ENCODE results near the gene TRMT2B. TPM values are rescaled to one million over a fixed set of nuclear protein-coding genes. Genes with fewer than 3 reads are reported as not detected.

Gene TRMT2B
- polyA plus RNA-seq, 3 donors, result 10.5 to 13.3 (median 13.0) TPM

GRCh38 chrX:100976211-100976610 is 75.7 kb downstream of the TRMT2B start:
- DNase-seq, result no peak
- Mint-ChIP-seq H3K27ac (no peak overlapping the region), H3K4me1 (no peaks in the 10 kb centered on the region), H3K9me3 (peaks cover 0 to 6% (median 2%) of the 10 kb centered on the region in 7 donors), H3K4me3 (no peak overlapping the region), H3K36me3 (no peaks in the 10 kb centered on the region), H3K27me3 (ENCODE audit: low read depth in 3 of 3) (no peaks in the 10 kb centered on the region)
- H3K27ac ChIP-seq (ENCODE audit: low read depth in 1 of 2, low read length in 2 of 2), result no peak overlapping the region
- TF ChIP-seq CTCF (IDR thresholded peaks at IDR 0.05), result no peak
- H3K9me3 ChIP-seq (replicated peaks in 1 of 2; ENCODE audit: control insufficient read depth in 1 of 2, insufficient read depth in 1 of 2, low read length in 2 of 2), result no peaks in the 10 kb centered on the region
- WGBS (ENCODE audit: insufficient coverage), result no CpG with 5 or more reads among the region's 1 CpG
- H2AFZ ChIP-seq (ENCODE audit: insufficient read depth, low read depth, low read length, poor library complexity, severe bottlenecking), result no peak overlapping the region
- no peak overlapping the region for H3K4me2 ChIP-seq (replicated peaks; ENCODE audit: extremely low read depth, low read length, poor library complexity, severe bottlenecking)
- H3K9ac ChIP-seq (ENCODE audit: insufficient read depth, low read length, poor library complexity, severe bottlenecking), result no peak overlapping the region
- H3K79me2 ChIP-seq (ENCODE audit: insufficient read depth, low read length), result no peaks in the 10 kb centered on the region
- H3K4me3 ChIP-seq (replicated peaks in 1 of 3; ENCODE audit: low read depth in 2 of 3, low read length in 3 of 3), result no peak overlapping the region
- no peaks in the 10 kb centered on the region for H3K36me3 ChIP-seq (replicated peaks in 1 of 2; ENCODE audit: control insufficient read depth in 1 of 2, insufficient read depth in 2 of 2, low read length in 2 of 2)
- no peaks in the 10 kb centered on the region for H3K4me1 ChIP-seq (ENCODE audit: control insufficient read depth in 1 of 2, insufficient read depth in 2 of 2, low read length in 2 of 2)
- no peaks in the 10 kb centered on the region for H3K27me3 ChIP-seq (ENCODE audit: control insufficient read depth in 2 of 2, insufficient read depth in 2 of 2, low read length in 2 of 2)
- no peaks in the 10 kb centered on the region for H4K20me1 ChIP-seq (ENCODE audit: insufficient read depth, low read length)
- intact Hi-C loops (cut with micrococcal nuclease), result no loop called here

- Mint-ChIP-seq H3K4me1 (no peaks in the 10 kb centered on the region), H3K36me3 (no peaks in the 10 kb centered on the region), H3K27ac (no peak overlapping the region), H3K4me3 (no peak overlapping the region), H3K27me3 (ENCODE audit: low read depth in 3 of 3) (no peaks in the 10 kb centered on the region), H3K9me3 (peaks cover 0 to 6% (median 2%) of the 10 kb centered on the region in 7 donors)
- Histone ChIP-seq H3K4me2 (replicated peaks; ENCODE audit: extremely low read depth, low read length, poor library complexity, severe bottlenecking) (no peak overlapping the region), H3K4me1 (ENCODE audit: control insufficient read depth in 1 of 2, insufficient read depth in 2 of 2, low read length in 2 of 2) (no peaks in the 10 kb centered on the region), H3K27me3 (ENCODE audit: control insufficient read depth in 2 of 2, insufficient read depth in 2 of 2, low read length in 2 of 2) (no peaks in the 10 kb centered on the region), H4K20me1 (ENCODE audit: insufficient read depth, low read length) (no peaks in the 10 kb centered on the region), H2AFZ (ENCODE audit: insufficient read depth, low read depth, low read length, poor library complexity, severe bottlenecking) (no peak overlapping the region), H3K4me3 (replicated peaks in 1 of 3; ENCODE audit: low read depth in 2 of 3, low read length in 3 of 3) (no peak overlapping the region), H3K27ac (ENCODE audit: low read depth in 1 of 2, low read length in 2 of 2) (no peak overlapping the region), H3K9ac (ENCODE audit: insufficient read depth, low read length, poor library complexity, severe bottlenecking) (no peak overlapping the region), H3K36me3 (replicated peaks in 1 of 2; ENCODE audit: control insufficient read depth in 1 of 2, insufficient read depth in 2 of 2, low read length in 2 of 2) (no peaks in the 10 kb centered on the region), H3K79me2 (ENCODE audit: insufficient read depth, low read length) (no peaks in the 10 kb centered on the region), H3K9me3 (replicated peaks in 1 of 2; ENCODE audit: control insufficient read depth in 1 of 2, insufficient read depth in 1 of 2, low read length in 2 of 2) (no peaks in the 10 kb centered on the region)
- intact Hi-C loops (cut with micrococcal nuclease), result no loop called here
- no peak for TF ChIP-seq CTCF (IDR thresholded peaks at IDR 0.05)
- DNase-seq, result no peak
- WGBS (ENCODE audit: insufficient coverage), result no CpG with 5 or more reads among the region's 3 CpGs
These were observed 76.7 kb downstream of the TRMT2B start for GRCh38 chrX:100975212-100975611.

Measured in CD14-positive monocyte (primary cell).